Dedifferentiated amniotic fluid mesenchymal stem cell (primary cell): Measurements from ENCODE around the gene SMYD2.
A peak's percentile ranks its signal among the peaks of the same experiment; 100 is the strongest.

Source experiments
- DNase-seq: peaks from one replicate; pipeline ENCODE4 v3.0.0-alpha.2; 2016; ENCODE audit errors: extremely low spot score

Gene SMYD2

GRCh38 chr1:214361636-214362035, 80.7 kb downstream of the SMYD2 start:
- DNase-seq, result no peak

GRCh38 chr1:214362188-214362882, 81.4 kb downstream of the SMYD2 start:
- DNase-seq, result no peak

- no peak for DNase-seq
Measured at GRCh38 chr1:214363386-214363785, 82.4 kb downstream of the SMYD2 start.

- no peak for DNase-seq
Measured at GRCh38 chr1:214364386-214364785, 83.4 kb downstream of the SMYD2 start.

GRCh38 chr1:214364786-214365295, 83.9 kb downstream of the SMYD2 start:
- no peak for DNase-seq

- no peak for DNase-seq
Measured at GRCh38 chr1:214367841-214368240, 86.9 kb downstream of the SMYD2 start.

GRCh38 chr1:214369364-214369763, 88.4 kb downstream of the SMYD2 start:
- DNase-seq, result no peak

- no peak for DNase-seq
Measured at GRCh38 chr1:214370615-214371014, 89.7 kb downstream of the SMYD2 start.

- no peak for DNase-seq
Measured at GRCh38 chr1:214372092-214372491, 91.1 kb downstream of the SMYD2 start.

GRCh38 chr1:214377485-214377884, 96.5 kb downstream of the SMYD2 start:
- DNase-seq, result no peak

GRCh38 chr1:214377886-214378285, 96.9 kb downstream of the SMYD2 start:
- peak; percentile 82 for DNase-seq

- DNase-seq, result no peak
Measured at GRCh38 chr1:214378492-214378891, 97.5 kb downstream of the SMYD2 start.

- DNase-seq, result no peak
Measured at GRCh38 chr1:214379236-214379970, 98.4 kb downstream of the SMYD2 start.

GRCh38 chr1:214380396-214380795, 99.4 kb downstream of the SMYD2 start:
- DNase-seq, result no peak

GRCh38 chr1:214380986-214381695, 100.2 kb downstream of the SMYD2 start:
- DNase-seq, result no peak

- no peak for DNase-seq
Measured at GRCh38 chr1:214383381-214384372, 102.7 kb downstream of the SMYD2 start.

- DNase-seq, result no peak
Measured at GRCh38 chr1:214384373-214385079, 103.6 kb downstream of the SMYD2 start.

- DNase-seq, result no peak
Measured at GRCh38 chr1:214385428-214385827, 104.5 kb downstream of the SMYD2 start.

- DNase-seq, result no peak
Measured at GRCh38 chr1:214386333-214386732, 105.4 kb downstream of the SMYD2 start.
